GM12878 (cell line): ENCODE measurements around the gene CCBE1. TPM values are rescaled to one million over a fixed set of nuclear protein-coding genes. Genes with fewer than 3 reads are reported as not detected.

ENCODE experiments used
- ATAC-seq: fragments of 200-7000 bp; cut with Tn5 transposase; 3 replicates; pipeline ENCODE4 v1.9.1; 2020; ENCODE audit warnings: mild to moderate bottlenecking, moderate library complexity
- BruUV-seq: library from RNA; stranded (reverse); fragments of 400-500 nt; replicated peaks from 2 replicates; lab custom pipeline; 2021; lab: Mats Ljungman, UMichigan
- CTCF ChIA-PET: fragments of 300-600 bp; sonication (Branson Sonifier 250); formaldehyde crosslinking; extraction: SDS; loops from one replicate; lab custom pipeline; 2021; ENCODE audit warnings: inconsistent platforms; lab: Yijun Ruan, JAX
- POLR2A ChIA-PET: fragments of 350-600 bp; formaldehyde crosslinking; extraction: SDS; loops from one replicate; lab custom pipeline; 2021; ENCODE audit warnings: inconsistent platforms; lab: Charles Lee
- RAD21 ChIA-PET: fragments of 300-600 bp; sonication (Branson Sonifier 250); formaldehyde crosslinking; loops from one replicate; lab custom pipeline; 2023; ENCODE audit warnings: antibody characterized with exemption; ENCODE audit not compliant: unreplicated experiment; lab: Charles Lee
- SMC1A ChIA-PET: fragments of 300-600 bp; sonication (Branson Sonifier 250); formaldehyde crosslinking; loops from one replicate; lab custom pipeline; 2023; ENCODE audit not compliant: unreplicated experiment, uncharacterized antibody; lab: Charles Lee
- DNase-seq: peaks from one replicate; pipeline ENCODE4 v3.0.0-alpha.2; 2011; ENCODE audit warnings: low read depth, low spot score
- FAIRE-seq: peaks from 3 replicates; lab custom pipeline; 2011; peaks lifted over from hg19 to GRCh38; lab: Jason Lieb, UNC
- H2AFZ ChIP-seq: 2 replicates; pipeline ENCODE4 v1.6.0; 2011; ENCODE audit warnings: low read depth, low read length, control low read depth; ENCODE audit not compliant: control insufficient read depth
- H3K27ac ChIP-seq: 2 replicates; pipeline ENCODE4 v1.5.1; 2011; ENCODE audit warnings: control low read depth; ENCODE audit not compliant: control insufficient read depth, insufficient read depth
- H3K27me3 ChIP-seq, 2 experiments: replicated peaks in 1 of 2; 2 replicates each; pipeline versions ENCODE4 v1.6.0 to v1.6.1; 2011; ENCODE audit warnings: low read length in 1 of 2; ENCODE audit not compliant: control insufficient read depth in 2 of 2, insufficient read depth in 2 of 2
- H3K36me3 ChIP-seq, 2 experiments: 2 replicates each; pipeline ENCODE4 v1.5.1; 2011; ENCODE audit warnings: low read length in 1 of 2; ENCODE audit not compliant: control insufficient read depth in 2 of 2, insufficient read depth in 2 of 2
- H3K4me1 ChIP-seq: 2 replicates; pipeline ENCODE4 v1.6.1; 2011; ENCODE audit warnings: mild to moderate bottlenecking, low read length, moderate library complexity, mixed read lengths; ENCODE audit not compliant: control insufficient read depth, insufficient read depth
- H3K4me2 ChIP-seq: 2 replicates; pipeline ENCODE4 v1.6.0; 2011; ENCODE audit warnings: control low read depth; ENCODE audit not compliant: control insufficient read depth, insufficient read depth
- H3K4me3 ChIP-seq: fragments of 200-600 bp; sonication (generic); 2 replicates; pipeline ENCODE4 v1.5.1; 2016
- H3K79me2 ChIP-seq: 2 replicates; pipeline ENCODE4 v1.6.0; 2011; ENCODE audit warnings: low read length; ENCODE audit not compliant: control insufficient read depth, insufficient read depth
- H3K9ac ChIP-seq: 2 replicates; pipeline ENCODE4 v1.8.0; 2011; ENCODE audit warnings: low read length, control low read depth, mixed read lengths; ENCODE audit not compliant: control insufficient read depth, insufficient read depth
- H3K9me3 ChIP-seq: replicated peaks from 3 replicates; pipeline ENCODE4 v1.5.1; 2011; ENCODE audit warnings: mild to moderate bottlenecking, low read length; ENCODE audit not compliant: control insufficient read depth, insufficient read depth
- H4K20me1 ChIP-seq: 2 replicates; pipeline ENCODE4 v1.6.0; 2011; ENCODE audit not compliant: control insufficient read depth, insufficient read depth
- BACH1 ChIP-seq: fragments of 450-650 bp; IDR thresholded peaks from 2 replicates; pipeline ENCODE4 v1.6.1; 2017; ENCODE audit warnings: mild to moderate bottlenecking, borderline replicate concordance
- CBFB ChIP-seq: IDR thresholded peaks from 2 replicates; pipeline ENCODE4 v1.6.1; 2016; ENCODE audit warnings: antibody characterized with exemption, low read depth
- CREM ChIP-seq: IDR thresholded peaks from 2 replicates; pipeline ENCODE4 v1.6.1; 2014; ENCODE audit warnings: antibody characterized with exemption, low read depth
- HCFC1 ChIP-seq: fragments of 150-350 bp; IDR thresholded peaks from 2 replicates; pipeline ENCODE4 v1.6.1; 2014; ENCODE audit warnings: low read length
- HDGF ChIP-seq: fragments of 450-650 bp; IDR thresholded peaks from 2 replicates; pipeline ENCODE4 v1.6.1; 2016; ENCODE audit warnings: antibody characterized with exemption
- IKZF1 ChIP-seq: fragments of 450-650 bp; conservative IDR thresholded peaks from 2 replicates; pipeline ENCODE4 v1.6.1; 2017; ENCODE audit warnings: antibody characterized with exemption, mild to moderate bottlenecking
- IKZF2 ChIP-seq, 2 experiments: fragments of 450-650 bp; IDR thresholded peaks; 2 replicates each; pipeline ENCODE4 v1.6.1; 2017; ENCODE audit warnings: mild to moderate bottlenecking in 2 of 2, moderate library complexity in 2 of 2
- MEF2A ChIP-seq: IDR thresholded peaks from 2 replicates; pipeline ENCODE4 v1.6.1; 2011; ENCODE audit warnings: low read depth, mild to moderate bottlenecking, low read length, moderate library complexity; ENCODE audit not compliant: insufficient read depth
- MTA3 ChIP-seq: IDR thresholded peaks from 2 replicates; pipeline ENCODE4 v1.6.1; 2012; ENCODE audit warnings: low read length, inconsistent platforms, borderline replicate concordance
- MYC ChIP-seq: IDR thresholded peaks from 2 replicates; pipeline ENCODE4 v1.6.1; 2011; ENCODE audit warnings: mild to moderate bottlenecking, low read length, moderate library complexity, inconsistent platforms; ENCODE audit not compliant: insufficient read depth, insufficient replicate concordance, insufficient read length, severe bottlenecking
- NFXL1 ChIP-seq: fragments of 450-650 bp; IDR thresholded peaks from 2 replicates; pipeline ENCODE4 v1.6.1; 2017; ENCODE audit warnings: antibody characterized with exemption, mild to moderate bottlenecking, borderline replicate concordance
- NFYA ChIP-seq: IDR thresholded peaks from 2 replicates; pipeline ENCODE4 v1.6.1; 2011; ENCODE audit warnings: low read depth, mild to moderate bottlenecking, low read length, improper control_type of control experiment, borderline replicate concordance
- POLR2A ChIP-seq: IDR thresholded peaks from 2 replicates; pipeline ENCODE4 v1.6.1; 2011; ENCODE audit warnings: low read depth, mild to moderate bottlenecking, low read length
- POLR2AphosphoS2 ChIP-seq: IDR thresholded peaks from 2 replicates; pipeline ENCODE4 v1.6.1; 2011; ENCODE audit warnings: low read depth, mild to moderate bottlenecking, low read length, improper control_type of control experiment, moderate library complexity
- RB1 ChIP-seq: fragments of 450-650 bp; formaldehyde crosslinking; IDR thresholded peaks from 2 replicates; pipeline ENCODE4 v1.6.1; 2017; ENCODE audit warnings: mild to moderate bottlenecking, borderline replicate concordance
- SMAD1 ChIP-seq: fragments of 450-650 bp; IDR thresholded peaks from 2 replicates; pipeline ENCODE4 v1.6.1; 2018; ENCODE audit warnings: mild to moderate bottlenecking, low read depth; ENCODE audit not compliant: partially characterized antibody
- SMAD5 ChIP-seq: IDR thresholded peaks from 2 replicates; pipeline ENCODE4 v1.6.1; 2016; ENCODE audit warnings: antibody characterized with exemption, low read depth
- SPI1 ChIP-seq: IDR thresholded peaks from 2 replicates; pipeline ENCODE4 v1.6.1; 2011; ENCODE audit warnings: low read depth, mild to moderate bottlenecking, low read length, moderate library complexity, borderline replicate concordance; ENCODE audit not compliant: insufficient read depth
- STAT1 ChIP-seq: fragments of 450-650 bp; conservative IDR thresholded peaks from 2 replicates; pipeline ENCODE4 v1.6.1; 2014; ENCODE audit warnings: antibody characterized with exemption, mild to moderate bottlenecking
- YBX1 ChIP-seq: fragments of 450-650 bp; IDR thresholded peaks from 2 replicates; pipeline ENCODE4 v1.6.1; 2016; ENCODE audit warnings: antibody characterized with exemption
- ZBED1 ChIP-seq: IDR thresholded peaks from 2 replicates; pipeline ENCODE4 v1.6.1; 2016; ENCODE audit warnings: borderline replicate concordance
- WGBS: methylation state at CpG from one replicate; pipeline ENCODE4 v1.1.6; 2016; ENCODE audit warnings: low lambda C conversion rate; ENCODE audit not compliant: insufficient replicate concordance, insufficient coverage; ENCODE audit errors: missing lambda C conversion rate; 5-methylcytosine and 5-hydroxymethylcytosine counted together
- in situ Hi-C: fragments of 300-500 bp; cut with MboI; formaldehyde crosslinking; loops from 9 replicates; pipeline ENCODE4 v1.14.3; 2018; ENCODE audit warnings: mixed read lengths
- intact Hi-C: fragments of 100-400 bp; cut with micrococcal nuclease; formaldehyde crosslinking; loops from one replicate; pipeline ENCODE4 v1.14.2; 2022; ENCODE audit not compliant: unreplicated experiment
- polyA plus RNA-seq, 11 experiments: library from polyadenylated mRNA; depleted of rRNA in 4 of 11; unstranded in 6 of 11; stranded (reverse) in 5 of 11; fragments of >200 nt; fragmentation: Nextera tagmentation in 4 of 11; fragmentation: Illumina TruSeq in 1 of 11; extraction: Ambion mirVana in 4 of 11; extraction: Trizol in 1 of 11; gene quantifications; 1 replicate in 1 of 11; 2 replicates in 10 of 11; pipeline versions ENCODE4 v1.2.1 to v1.2.3, GENCODE V29; 2011 to 2016; ENCODE audit warnings: inconsistent platforms in 2 of 11, missing spikeins in 2 of 11, low read depth in 1 of 11
- total RNA-seq, 4 experiments: library from RNA; depleted of rRNA in 3 of 4; stranded (reverse); fragments of >200 nt in 3 of 4; fragmentation: Illumina TruSeq in 1 of 4; extraction: Trizol in 1 of 4; gene quantifications; 2 replicates each; pipeline versions ENCODE4 v1.2.1 to v1.2.3, GENCODE V29; 2013 to 2021
- TF ChIP-seq, protein P1 (sequence below): IDR thresholded peaks from 2 replicates; pipeline ENCODE4 v1.6.1; 2011; ENCODE audit warnings: low read depth, low read length, improper control_type of control experiment, borderline replicate concordance
- TF ChIP-seq, protein P2 (sequence below): fragments of 450-650 bp; IDR thresholded peaks from 2 replicates; pipeline ENCODE4 v1.6.1; 2016; ENCODE audit warnings: mild to moderate bottlenecking, moderate library complexity, borderline replicate concordance

CCBE1 gene
- total and polyA plus RNA-seq, 10 of the 15 experiments (the other 5 are each of a cell fraction or from before 2014, with no cell fraction given) = 0.03 to 0.49 (median 0.04) TPM; not detected in 7

DNA sequence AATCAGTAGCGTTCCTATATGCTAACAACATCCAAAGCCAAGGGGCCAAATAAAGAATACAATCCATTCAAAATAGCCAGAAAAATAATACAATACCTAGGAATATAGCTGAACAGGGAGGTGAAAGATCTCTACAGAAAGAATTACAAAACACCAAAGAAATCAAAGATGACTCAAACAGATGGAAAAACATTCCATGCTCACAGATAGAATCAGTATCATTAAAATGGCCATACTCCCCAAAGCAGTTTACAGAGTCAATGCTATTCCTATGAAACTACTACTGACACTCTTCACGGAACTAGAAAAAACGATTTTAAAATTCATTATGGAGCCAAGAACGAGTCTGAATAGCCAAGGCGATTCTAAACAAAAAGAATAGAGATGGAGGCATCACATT lies 57.4 kb downstream of the CCBE1 start (continued):
- TF ChIP-seq ZBED1 (no peak), YBX1 (no peak), IKZF1 (no peak), MYC (no peak)
- TF ChIP-seq, all 136 proteins: peak for 0

DNA sequence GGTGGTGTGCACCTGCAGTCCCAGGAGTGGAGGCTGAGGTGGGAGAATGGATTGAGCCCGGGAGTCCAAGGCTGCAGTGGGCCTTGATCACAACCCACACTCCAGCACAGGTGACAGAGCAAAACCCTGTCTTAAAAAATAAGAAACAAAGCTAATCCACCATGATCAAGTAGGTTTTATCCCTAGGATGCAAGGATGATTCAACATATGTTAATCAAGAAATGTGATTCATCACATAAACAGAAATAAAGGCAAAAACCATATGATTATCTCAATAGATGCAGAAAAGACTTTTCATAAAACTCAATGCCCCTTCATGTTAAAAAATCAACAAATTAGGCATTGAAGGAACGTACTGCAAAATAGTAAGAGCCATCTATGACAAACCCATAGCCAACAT lies 58.1 kb downstream of the CCBE1 start:
- SMC1A ChIA-PET = no interaction called here
- H3K4me3 ChIP-seq = no peak overlapping the region
- H3K27me3 ChIP-seq = no peaks in the 10 kb centered on the region; a peak in 1 of 4 replicates
- FAIRE-seq = no peak
- no TSS peak for BruUV-seq
- TF ChIP-seq NFXL1 (no peak), SMAD5 (no peak), ZBED1 (no peak), IKZF2 (IDR thresholded peaks at IDR 0.05) (no peak), CREM (no peak), NFYA (no peak), STAT1 (no peak), SMAD1 (no peak), CBFB (no peak), HCFC1 (no peak), HDGF (no peak), MEF2A (no peak), POLR2AphosphoS2 (no peak), BACH1 (no peak), POLR2A (no peak), MTA3 (no peak), SPI1 (no peak), RB1 (no peak)
- TF ChIP-seq, protein P1, sequence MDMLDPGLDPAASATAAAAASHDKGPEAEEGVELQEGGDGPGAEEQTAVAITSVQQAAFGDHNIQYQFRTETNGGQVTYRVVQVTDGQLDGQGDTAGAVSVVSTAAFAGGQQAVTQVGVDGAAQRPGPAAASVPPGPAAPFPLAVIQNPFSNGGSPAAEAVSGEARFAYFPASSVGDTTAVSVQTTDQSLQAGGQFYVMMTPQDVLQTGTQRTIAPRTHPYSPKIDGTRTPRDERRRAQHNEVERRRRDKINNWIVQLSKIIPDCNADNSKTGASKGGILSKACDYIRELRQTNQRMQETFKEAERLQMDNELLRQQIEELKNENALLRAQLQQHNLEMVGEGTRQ = no peak
- TF ChIP-seq, protein P2, sequence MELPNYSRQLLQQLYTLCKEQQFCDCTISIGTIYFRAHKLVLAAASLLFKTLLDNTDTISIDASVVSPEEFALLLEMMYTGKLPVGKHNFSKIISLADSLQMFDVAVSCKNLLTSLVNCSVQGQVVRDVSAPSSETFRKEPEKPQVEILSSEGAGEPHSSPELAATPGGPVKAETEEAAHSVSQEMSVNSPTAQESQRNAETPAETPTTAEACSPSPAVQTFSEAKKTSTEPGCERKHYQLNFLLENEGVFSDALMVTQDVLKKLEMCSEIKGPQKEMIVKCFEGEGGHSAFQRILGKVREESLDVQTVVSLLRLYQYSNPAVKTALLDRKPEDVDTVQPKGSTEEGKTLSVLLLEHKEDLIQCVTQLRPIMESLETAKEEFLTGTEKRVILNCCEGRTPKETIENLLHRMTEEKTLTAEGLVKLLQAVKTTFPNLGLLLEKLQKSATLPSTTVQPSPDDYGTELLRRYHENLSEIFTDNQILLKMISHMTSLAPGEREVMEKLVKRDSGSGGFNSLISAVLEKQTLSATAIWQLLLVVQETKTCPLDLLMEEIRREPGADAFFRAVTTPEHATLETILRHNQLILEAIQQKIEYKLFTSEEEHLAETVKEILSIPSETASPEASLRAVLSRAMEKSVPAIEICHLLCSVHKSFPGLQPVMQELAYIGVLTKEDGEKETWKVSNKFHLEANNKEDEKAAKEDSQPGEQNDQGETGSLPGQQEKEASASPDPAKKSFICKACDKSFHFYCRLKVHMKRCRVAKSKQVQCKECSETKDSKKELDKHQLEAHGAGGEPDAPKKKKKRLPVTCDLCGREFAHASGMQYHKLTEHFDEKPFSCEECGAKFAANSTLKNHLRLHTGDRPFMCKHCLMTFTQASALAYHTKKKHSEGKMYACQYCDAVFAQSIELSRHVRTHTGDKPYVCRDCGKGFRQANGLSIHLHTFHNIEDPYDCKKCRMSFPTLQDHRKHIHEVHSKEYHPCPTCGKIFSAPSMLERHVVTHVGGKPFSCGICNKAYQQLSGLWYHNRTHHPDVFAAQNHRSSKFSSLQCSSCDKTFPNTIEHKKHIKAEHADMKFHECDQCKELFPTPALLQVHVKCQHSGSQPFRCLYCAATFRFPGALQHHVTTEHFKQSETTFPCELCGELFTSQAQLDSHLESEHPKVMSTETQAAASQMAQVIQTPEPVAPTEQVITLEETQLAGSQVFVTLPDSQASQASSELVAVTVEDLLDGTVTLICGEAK = no peak
- TF ChIP-seq, all 136 proteins: peak for 0
- ChIA-PET CTCF (interaction anchor here (1.0 kb wide), 1 partner anchor 184 kb away, joined by 3 read pairs; no protein-coding TSS in a partner anchor), RAD21 (no interaction called here), POLR2A (no interaction called here)
- WGBS = 0% methylated on average over 2 of the region's 2 CpGs
- H3K79me2 ChIP-seq = no peaks in the 10 kb centered on the region
- no peaks in the 10 kb centered on the region for H3K4me1 ChIP-seq
- H3K9me3 ChIP-seq = no peaks in the 10 kb centered on the region
- DNase-seq = no peak
- no peak for ATAC-seq
- intact Hi-C loops (no loop called here), in situ Hi-C loops (no loop called here)
- H3K27ac ChIP-seq = no peak overlapping the region
- H3K9ac ChIP-seq = no peak overlapping the region
- H2AFZ ChIP-seq = no peak overlapping the region
- no peaks in the 10 kb centered on the region for H3K36me3 ChIP-seq
- H4K20me1 ChIP-seq = no peaks in the 10 kb centered on the region
- no peak overlapping the region for H3K4me2 ChIP-seq
